GM12872 (cell line): ENCODE measurements around the gene PLA2G1B.

Source experiments
- TF ChIP-seq, protein P1 (sequence below): IDR thresholded peaks from 3 replicates; pipeline ENCODE4 v1.5.1; 2011; ENCODE audit warnings: low read depth, mild to moderate bottlenecking, low read length, moderate library complexity; ENCODE audit not compliant: insufficient read depth

Gene PLA2G1B

DNA sequence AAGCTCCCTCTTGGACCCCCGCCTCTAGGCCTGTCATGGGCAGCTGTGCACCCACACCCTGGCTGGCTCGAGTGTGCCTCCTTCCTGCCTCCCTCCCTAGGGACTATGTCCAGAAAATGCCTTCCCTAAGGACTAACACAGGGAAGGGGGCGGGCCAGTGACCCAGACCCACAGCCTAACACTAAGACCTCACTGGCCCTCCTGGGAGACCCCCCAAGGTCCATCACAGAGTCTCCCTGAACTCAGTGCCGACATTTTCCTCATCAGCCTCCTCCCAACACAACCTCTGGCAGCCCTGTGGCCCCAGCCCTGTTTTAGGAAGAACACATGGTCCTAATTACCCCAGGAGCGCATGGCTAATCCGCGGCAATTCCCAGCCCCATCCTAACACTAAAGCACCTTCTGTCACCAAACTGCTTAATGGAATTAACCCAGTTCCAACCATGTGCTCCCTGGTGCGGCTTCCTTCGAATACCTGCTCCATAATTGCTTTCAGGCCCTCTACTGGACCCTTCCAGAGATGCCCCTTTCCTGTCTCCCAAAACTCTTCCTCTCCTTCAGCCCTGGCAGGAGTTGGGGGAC is 35.8 kb upstream of the PLA2G1B start:
- TF ChIP-seq, protein P1, sequence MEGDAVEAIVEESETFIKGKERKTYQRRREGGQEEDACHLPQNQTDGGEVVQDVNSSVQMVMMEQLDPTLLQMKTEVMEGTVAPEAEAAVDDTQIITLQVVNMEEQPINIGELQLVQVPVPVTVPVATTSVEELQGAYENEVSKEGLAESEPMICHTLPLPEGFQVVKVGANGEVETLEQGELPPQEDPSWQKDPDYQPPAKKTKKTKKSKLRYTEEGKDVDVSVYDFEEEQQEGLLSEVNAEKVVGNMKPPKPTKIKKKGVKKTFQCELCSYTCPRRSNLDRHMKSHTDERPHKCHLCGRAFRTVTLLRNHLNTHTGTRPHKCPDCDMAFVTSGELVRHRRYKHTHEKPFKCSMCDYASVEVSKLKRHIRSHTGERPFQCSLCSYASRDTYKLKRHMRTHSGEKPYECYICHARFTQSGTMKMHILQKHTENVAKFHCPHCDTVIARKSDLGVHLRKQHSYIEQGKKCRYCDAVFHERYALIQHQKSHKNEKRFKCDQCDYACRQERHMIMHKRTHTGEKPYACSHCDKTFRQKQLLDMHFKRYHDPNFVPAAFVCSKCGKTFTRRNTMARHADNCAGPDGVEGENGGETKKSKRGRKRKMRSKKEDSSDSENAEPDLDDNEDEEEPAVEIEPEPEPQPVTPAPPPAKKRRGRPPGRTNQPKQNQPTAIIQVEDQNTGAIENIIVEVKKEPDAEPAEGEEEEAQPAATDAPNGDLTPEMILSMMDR: no peak

DNA sequence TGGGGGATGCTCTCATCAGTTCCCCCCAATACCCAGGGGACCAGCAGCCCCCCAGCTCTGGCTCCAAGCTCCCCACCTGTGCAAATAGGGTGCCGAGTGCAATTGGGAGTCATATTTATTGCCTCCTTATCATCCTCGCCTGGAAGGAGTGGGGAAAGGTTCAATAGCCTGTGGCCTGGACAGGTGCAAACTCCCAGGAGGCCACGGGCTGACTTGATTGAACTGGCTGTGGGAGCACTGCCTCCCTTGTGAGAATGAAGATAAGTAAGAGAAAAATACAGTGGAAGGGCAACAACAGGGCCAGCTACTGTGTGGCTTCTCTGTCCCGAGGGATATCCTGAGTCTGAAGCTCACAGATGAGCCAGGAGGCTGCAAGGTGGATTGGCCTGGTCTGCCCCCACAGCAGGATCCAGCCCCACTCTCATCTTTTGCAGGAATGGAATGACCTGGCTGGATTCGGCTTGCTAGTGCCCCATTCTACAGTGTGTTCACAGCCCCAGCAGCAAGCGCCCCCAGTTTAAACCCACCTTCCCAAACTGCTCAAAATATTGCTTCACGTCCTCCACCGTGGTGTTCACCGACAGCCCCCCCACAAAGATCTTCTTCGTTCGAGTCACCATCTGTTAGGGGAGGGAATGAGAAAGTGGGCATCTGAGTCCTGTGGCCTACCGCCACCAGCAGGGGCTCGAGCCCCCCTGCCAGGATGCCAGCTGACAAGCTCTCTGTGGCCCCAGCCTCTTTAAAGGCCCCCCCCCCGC is 35.1 kb upstream of the PLA2G1B start:
- TF ChIP-seq, protein P1: no peak

DNA sequence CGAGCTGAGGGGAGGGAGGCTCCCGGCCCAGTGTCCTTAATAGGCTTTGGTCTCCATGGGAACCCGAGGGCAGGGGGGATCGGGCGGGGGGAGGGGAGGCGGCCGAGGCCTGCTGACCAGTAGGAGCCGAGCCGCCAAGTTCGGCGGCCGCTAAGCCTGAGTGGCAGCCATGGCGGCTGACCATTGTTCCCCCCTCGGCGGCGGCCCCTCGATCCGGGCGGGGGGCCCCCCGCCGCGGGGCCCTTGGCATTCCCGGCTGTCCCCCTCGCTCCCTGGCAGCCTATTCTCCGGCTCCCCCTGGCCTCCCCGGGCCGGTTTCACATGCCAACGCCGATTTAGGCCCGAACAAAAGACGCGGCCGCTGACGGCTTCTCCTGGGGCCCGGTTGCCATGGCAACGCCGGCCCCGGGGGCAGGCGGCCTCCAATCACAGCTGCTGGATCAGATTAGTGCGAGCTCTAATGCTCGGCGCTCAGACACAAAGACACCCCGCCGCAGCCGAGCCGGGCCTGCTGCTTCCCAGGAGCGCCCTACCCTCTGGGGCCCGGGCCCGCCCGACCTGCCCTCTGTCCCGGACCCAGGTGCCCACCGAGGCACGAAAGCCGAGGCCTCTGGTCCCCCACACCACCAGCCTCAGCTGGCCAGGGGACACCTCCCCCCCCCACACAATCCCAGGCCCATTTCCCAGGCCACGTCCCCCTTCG is 34.1 kb upstream of the PLA2G1B start:
- TF ChIP-seq, protein P1: no peak

DNA sequence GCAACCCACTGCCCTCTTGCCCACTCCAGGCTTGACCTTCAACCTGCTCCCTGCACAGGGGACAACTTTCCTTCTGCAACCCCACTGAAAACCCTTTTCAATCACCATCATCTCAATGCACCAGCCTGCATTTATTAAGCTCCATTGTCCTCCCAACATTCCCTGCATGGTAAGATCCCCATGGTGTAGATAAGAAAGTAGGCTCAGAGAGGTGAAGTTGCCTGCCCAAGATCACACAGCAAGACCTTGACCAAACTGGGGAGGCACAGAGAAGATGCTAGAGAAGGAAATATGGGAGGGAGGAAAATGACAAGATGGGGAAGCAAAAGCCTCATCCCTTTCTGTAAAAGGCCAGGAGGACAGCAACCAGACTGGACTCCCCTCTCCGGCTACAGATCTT is 31.5 kb upstream of the PLA2G1B start:
- TF ChIP-seq, protein P1: no peak

DNA sequence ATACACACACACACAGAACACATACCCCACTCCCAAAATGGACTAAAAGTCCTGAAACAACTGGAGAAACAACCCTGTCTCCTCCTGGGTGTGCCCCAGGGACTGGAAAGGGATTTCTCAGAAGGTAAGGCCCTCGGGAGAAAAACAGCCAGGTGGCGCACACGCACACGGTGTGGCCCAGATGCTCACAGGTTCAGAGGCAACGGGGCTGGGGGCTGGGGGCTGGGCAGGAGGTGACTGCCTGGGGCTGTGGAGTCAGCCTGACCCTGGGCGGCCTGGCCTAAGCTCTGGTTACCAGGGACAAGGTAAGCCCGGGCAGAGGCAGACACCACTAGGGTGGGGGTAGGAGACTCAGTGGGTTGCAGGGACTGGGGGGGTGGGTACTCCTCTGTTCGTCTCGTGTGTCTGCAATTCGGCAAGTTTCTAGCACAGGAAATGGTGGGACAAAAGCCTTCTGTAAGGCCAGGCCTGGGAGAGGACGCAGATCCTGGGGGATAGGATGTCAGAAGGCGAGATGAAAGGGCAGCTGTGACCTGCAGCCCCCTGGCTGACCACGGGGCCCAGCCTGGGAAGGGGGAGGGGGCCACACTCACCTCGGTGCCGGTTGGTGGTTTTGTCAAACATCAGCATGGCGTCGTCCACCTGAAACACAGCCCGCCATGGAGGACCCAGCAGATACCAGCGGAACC is 31.0 kb upstream of the PLA2G1B start:
- TF ChIP-seq, protein P1: no peak

DNA sequence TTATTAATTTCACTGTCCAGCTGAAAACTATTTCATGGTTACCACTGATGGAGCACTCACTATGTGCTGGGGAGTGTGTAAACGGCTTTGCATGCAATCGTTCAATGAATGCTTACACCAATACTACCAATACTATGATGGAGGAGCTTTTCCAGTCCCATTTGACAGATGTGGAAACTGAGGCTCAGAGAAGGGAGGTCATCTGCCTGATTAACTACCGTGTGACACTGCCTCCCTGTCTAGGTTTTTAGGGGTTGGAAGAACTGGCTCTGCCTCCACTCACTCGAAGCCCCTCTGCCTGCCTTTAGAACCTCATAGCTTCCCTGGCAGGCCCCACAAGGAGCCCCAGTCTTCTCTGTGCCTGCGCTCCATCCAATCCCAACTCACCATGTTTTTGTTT is 29.5 kb upstream of the PLA2G1B start:
- TF ChIP-seq, protein P1: no peak

DNA sequence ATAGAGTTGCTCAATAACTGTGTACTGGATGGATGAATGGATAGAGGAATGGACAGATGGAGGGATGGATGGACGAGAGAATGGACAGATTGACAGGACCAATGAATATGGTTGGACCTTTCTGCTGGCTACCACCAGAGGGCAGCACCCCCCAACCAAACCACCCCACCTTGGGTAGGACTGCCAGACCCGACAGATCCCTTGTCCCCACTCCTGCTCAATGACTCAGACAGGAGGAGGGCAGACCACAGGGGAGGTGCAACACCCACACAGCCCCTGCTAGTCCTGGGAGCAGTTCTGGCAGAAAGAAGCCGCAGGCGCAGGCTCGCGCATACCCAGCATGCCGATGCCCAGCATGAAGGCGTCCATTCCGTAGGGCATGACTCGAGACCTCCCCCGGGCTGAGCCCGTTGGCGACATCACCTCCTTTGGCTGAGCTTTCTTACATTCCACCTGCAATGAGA is 29.0 kb upstream of the PLA2G1B start:
- TF ChIP-seq, protein P1: peak; percentile 96
